Measurements from ENCODE around the gene NRARP. TPM values are rescaled to one million over a fixed set of nuclear protein-coding genes. Genes with fewer than 3 reads are reported as not detected.

NRARP gene
- total RNA-seq, 2 experiments from 2014 or later = 3.3 to 4.4 TPM

- Mint-ChIP-seq H3K9me3 (no peaks in the 10 kb centered on the region), H3K36me3 (ENCODE audit: low read depth) (no peaks in the 10 kb centered on the region), H3K4me1 (ENCODE audit: low read depth) (peaks cover 9% of the 10 kb centered on the region), H3K27ac (no peak overlapping the region), H3K27me3 (peaks cover 8% of the 10 kb centered on the region), H3K4me3 (no peak overlapping the region)
- intact Hi-C loops (cut with micrococcal nuclease) = no loop called here
- no peak for ATAC-seq
- ChIA-PET CTCF (no interaction called here), POLR2A (no interaction called here)
- DNase-seq = no peak
- TF ChIP-seq CTCF (IDR thresholded peaks at IDR 0.05) = no peak
These were observed 19.8 kb upstream of the NRARP start for GRCh38 chr9:137321726-137322361.

- TF ChIP-seq CTCF (IDR thresholded peaks at IDR 0.05) = no peak
- H3K9me3 Mint-ChIP-seq = no peaks in the 10 kb centered on the region
- no peak overlapping the region for H3K4me3 Mint-ChIP-seq
- no peaks in the 10 kb centered on the region for H3K36me3 Mint-ChIP-seq (ENCODE audit: low read depth)
- peak; percentile 62 for ATAC-seq
- DNase-seq = peak; percentile 51
- H3K27me3 Mint-ChIP-seq = peaks cover 6% of the 10 kb centered on the region
- peaks cover 5% of the 10 kb centered on the region for H3K4me1 Mint-ChIP-seq (ENCODE audit: low read depth)
- ChIA-PET CTCF (interaction anchor here (0.7 kb wide), 1 partner anchor 19 kb away, joined by 3 read pairs; the partner anchor contains the start of gene NRARP), POLR2A (interaction anchor here (1.2 kb wide), 1 partner anchor 14 kb away, joined by 3 read pairs; no protein-coding TSS in a partner anchor)
- H3K27ac Mint-ChIP-seq = no peak overlapping the region
- intact Hi-C loops (cut with micrococcal nuclease) = no loop called here
These were observed 18.7 kb upstream of the NRARP start for GRCh38 chr9:137320555-137321384.

- ChIA-PET POLR2A (interaction anchor here (1.2 kb wide), 1 partner anchor 13 kb away, joined by 3 read pairs; no protein-coding TSS in a partner anchor), CTCF (interaction anchor here (0.6 to 1.1 kb wide), 3 partner anchors 18 to 58 kb away, joined by 3 read pairs; partner anchors contain the start of gene NRARP)
- ATAC-seq = no peak
- Mint-ChIP-seq H3K27me3 (peaks cover 3% of the 10 kb centered on the region), H3K4me1 (ENCODE audit: low read depth) (peaks cover 5% of the 10 kb centered on the region), H3K4me3 (no peak overlapping the region), H3K36me3 (ENCODE audit: low read depth) (no peaks in the 10 kb centered on the region), H3K9me3 (no peaks in the 10 kb centered on the region), H3K27ac (no peak overlapping the region)
- intact Hi-C loops (cut with micrococcal nuclease) = no loop called here
- no peak for TF ChIP-seq CTCF (IDR thresholded peaks at IDR 0.05)
- DNase-seq = no peak
These were observed 17.9 kb upstream of the NRARP start for GRCh38 chr9:137319739-137320551.

GRCh38 chr9:137319011-137319738, 17.1 kb upstream of the NRARP start:
- H3K9me3 Mint-ChIP-seq = no peaks in the 10 kb centered on the region
- intact Hi-C loops (cut with micrococcal nuclease) = no loop called here
- ATAC-seq = no peak
- ChIA-PET CTCF (interaction anchor here (0.6 to 1.1 kb wide), 2 partner anchors 32 to 58 kb away, joined by 3 read pairs; no protein-coding TSS in a partner anchor), POLR2A (interaction anchor here (0.8 kb wide), 1 partner anchor 274 kb away, joined by 3 read pairs; no protein-coding TSS in a partner anchor)
- DNase-seq = no peak
- H3K36me3 Mint-ChIP-seq (ENCODE audit: low read depth) = no peaks in the 10 kb centered on the region
- H3K4me3 Mint-ChIP-seq = no peak overlapping the region
- no peak for TF ChIP-seq CTCF (IDR thresholded peaks at IDR 0.05)
- H3K27ac Mint-ChIP-seq = no peak overlapping the region
- peaks cover 5% of the 10 kb centered on the region for H3K4me1 Mint-ChIP-seq (ENCODE audit: low read depth)
- H3K27me3 Mint-ChIP-seq = peaks cover under 1% of the 10 kb centered on the region

Measured in activated CD8-positive, alpha-beta T cell treated with anti-CD3 and anti-CD28 coated beads for 36 hours (primary cell).